Ovary (tissue), 3 donors: Measurements from ENCODE around the gene MAP1S.

Experiments used
- EP300 ChIP-seq: sonication (generic); formaldehyde crosslinking; IDR thresholded peaks from one replicate; pipeline ENCODE4 v1.6.1; 2017; ENCODE audit warnings: antibody characterized with exemption
- POLR2A ChIP-seq: fragments of 450-650 bp; IDR thresholded peaks from one replicate; pipeline ENCODE4 v1.6.1; 2017; ENCODE audit warnings: antibody characterized with exemption, mild to moderate bottlenecking, moderate library complexity
- TF ChIP-seq, protein P1 (sequence below), 3 donors: fragments of 450-650 bp in 2 of 3; fragments of 200-600 bp in 1 of 3; IDR thresholded peaks; one replicate each; pipeline versions ENCODE4 v1.5.1 to v1.8.0; 2016 to 2022; ENCODE audit warnings: antibody characterized with exemption in 3 of 3, mild to moderate bottlenecking in 1 of 3
- donor health status: DM: no; HTN: no; CAD: no.

DNA sequence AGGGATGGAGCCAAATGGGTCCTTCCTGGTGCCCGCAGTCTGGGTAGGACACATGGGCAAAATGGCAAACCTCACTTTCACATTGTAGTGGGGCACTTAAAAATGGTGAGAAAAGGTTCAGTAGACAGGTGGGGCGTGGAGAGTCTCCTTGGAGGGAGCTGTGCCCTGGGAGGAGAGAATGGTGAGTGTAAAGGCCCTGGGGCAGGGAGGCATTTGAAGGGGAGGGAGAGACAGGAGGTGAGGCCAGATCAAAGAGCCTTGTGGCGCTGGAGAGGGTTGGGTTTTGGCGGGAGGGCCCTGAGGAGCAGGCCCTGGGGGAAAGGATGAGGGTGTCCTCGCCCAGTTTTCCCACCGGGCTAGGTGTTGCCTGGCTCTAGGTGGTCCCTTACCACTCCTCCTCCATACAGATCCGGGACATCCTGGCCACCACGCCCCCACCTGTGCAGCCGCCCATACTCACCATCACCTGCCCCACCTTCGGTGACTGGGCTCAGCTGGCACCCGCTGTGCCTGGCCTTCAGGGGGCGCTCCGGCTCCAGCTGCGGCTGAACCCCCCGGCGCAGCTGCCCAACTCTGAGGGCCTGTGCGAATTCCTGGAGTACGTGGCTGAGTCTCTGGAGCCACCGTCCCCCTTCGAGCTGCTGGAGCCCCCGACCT, 6.3 kb downstream of the MAP1S start:
- TF ChIP-seq, protein P1, sequence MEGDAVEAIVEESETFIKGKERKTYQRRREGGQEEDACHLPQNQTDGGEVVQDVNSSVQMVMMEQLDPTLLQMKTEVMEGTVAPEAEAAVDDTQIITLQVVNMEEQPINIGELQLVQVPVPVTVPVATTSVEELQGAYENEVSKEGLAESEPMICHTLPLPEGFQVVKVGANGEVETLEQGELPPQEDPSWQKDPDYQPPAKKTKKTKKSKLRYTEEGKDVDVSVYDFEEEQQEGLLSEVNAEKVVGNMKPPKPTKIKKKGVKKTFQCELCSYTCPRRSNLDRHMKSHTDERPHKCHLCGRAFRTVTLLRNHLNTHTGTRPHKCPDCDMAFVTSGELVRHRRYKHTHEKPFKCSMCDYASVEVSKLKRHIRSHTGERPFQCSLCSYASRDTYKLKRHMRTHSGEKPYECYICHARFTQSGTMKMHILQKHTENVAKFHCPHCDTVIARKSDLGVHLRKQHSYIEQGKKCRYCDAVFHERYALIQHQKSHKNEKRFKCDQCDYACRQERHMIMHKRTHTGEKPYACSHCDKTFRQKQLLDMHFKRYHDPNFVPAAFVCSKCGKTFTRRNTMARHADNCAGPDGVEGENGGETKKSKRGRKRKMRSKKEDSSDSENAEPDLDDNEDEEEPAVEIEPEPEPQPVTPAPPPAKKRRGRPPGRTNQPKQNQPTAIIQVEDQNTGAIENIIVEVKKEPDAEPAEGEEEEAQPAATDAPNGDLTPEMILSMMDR (IDR thresholded peaks at IDR 0.05), result no peak
- TF ChIP-seq POLR2A, result no peak
- no peak for TF ChIP-seq EP300
